K562 (cell line): ENCODE results near the gene SFI1.

ENCODE experiments used
- ARID3A ChIP-seq: IDR thresholded peaks from 2 replicates; pipeline ENCODE4 v1.6.1; 2012; ENCODE audit warnings: low read depth, low read length, improper control_type of control experiment, borderline replicate concordance
- EZH2 ChIP-seq: IDR thresholded peaks from 2 replicates; pipeline ENCODE4 v1.6.1; 2012; ENCODE audit warnings: low read depth, mild to moderate bottlenecking, inconsistent platforms, low read length, borderline replicate concordance
- KAT8 ChIP-seq: fragments of 450-650 bp; IDR thresholded peaks from 2 replicates; pipeline ENCODE4 v1.6.1; 2016; ENCODE audit warnings: low read depth, mild to moderate bottlenecking
- NFYB ChIP-seq: IDR thresholded peaks from 2 replicates; pipeline ENCODE4 v1.6.1; 2011; ENCODE audit warnings: mild to moderate bottlenecking, moderate library complexity; ENCODE audit not compliant: insufficient read length; ENCODE audit errors: extremely low read depth
- NR2C2 ChIP-seq, 2 experiments: fragments of 200-800 bp in 1 of 2; sonication (Bioruptor generic) in 1 of 2; sonication (generic) in 1 of 2; formaldehyde crosslinking in 1 of 2; IDR thresholded peaks; 2 replicates each; pipeline versions ENCODE4 v1.6.1 to v1.8.0; 2016 to 2022; ENCODE audit warnings: mild to moderate bottlenecking in 1 of 2, missing compliant biosample characterization in 1 of 2, missing genetic modification characterization in 1 of 2, missing genetic modification reagents in 1 of 2
- RFX1 ChIP-seq: fragments of 450-650 bp; IDR thresholded peaks from 2 replicates; pipeline ENCODE4 v1.6.1; 2016; ENCODE audit warnings: mild to moderate bottlenecking, moderate library complexity
- RFX5 ChIP-seq: IDR thresholded peaks from 2 replicates; pipeline ENCODE4 v1.6.1; 2011; ENCODE audit warnings: low read depth, mild to moderate bottlenecking, improper control_type of control experiment, low read length
- TBP ChIP-seq: optimal IDR thresholded peaks from 2 replicates; pipeline ENCODE3; 2011; ENCODE audit warnings: low read depth, low read length, improper control_type of control experiment
- TEAD4 ChIP-seq, 2 experiments: sonication (generic) in 1 of 2; formaldehyde crosslinking in 1 of 2; IDR thresholded peaks; 2 replicates each; pipeline versions ENCODE4 v1.6.1 to v1.8.0; 2012 to 2022; ENCODE audit warnings: borderline replicate concordance in 1 of 2, inconsistent platforms in 1 of 2, low read length in 1 of 2, mild to moderate bottlenecking in 1 of 2, missing genetic modification reagents in 1 of 2
- ZNF140 ChIP-seq: fragments of 250-450 bp; sonication (Bioruptor Pico); IDR thresholded peaks from 2 replicates; pipeline ENCODE4 v1.8.0; 2021; ENCODE audit warnings: moderate library complexity, mild to moderate bottlenecking, inconsistent platforms
- ZNF253 ChIP-seq: fragments of 250-450 bp; sonication (Bioruptor Pico); conservative IDR thresholded peaks from 2 replicates; pipeline ENCODE4 v1.6.1; 2021; ENCODE audit warnings: mild to moderate bottlenecking
- TF ChIP-seq, protein P1 (sequence below): sonication (generic); formaldehyde crosslinking; IDR thresholded peaks from 2 replicates; pipeline ENCODE4 v1.8.1; 2022; ENCODE audit warnings: missing genetic modification reagents
- TF ChIP-seq, protein P2 (sequence below): fragments of 450-650 bp; formaldehyde crosslinking; IDR thresholded peaks from 2 replicates; pipeline ENCODE4 v1.4.0; 2020; ENCODE audit warnings: mild to moderate bottlenecking, moderate library complexity
- TF ChIP-seq, protein P3 (sequence below), 2 experiments: fragments of 450-650 bp; formaldehyde crosslinking in 1 of 2; IDR thresholded peaks; 2 replicates each; pipeline versions ENCODE4 v1.4.0 to v1.6.1; 2014 to 2020; ENCODE audit warnings: mild to moderate bottlenecking in 2 of 2, borderline replicate concordance in 1 of 2, low read depth in 1 of 2

DNA sequence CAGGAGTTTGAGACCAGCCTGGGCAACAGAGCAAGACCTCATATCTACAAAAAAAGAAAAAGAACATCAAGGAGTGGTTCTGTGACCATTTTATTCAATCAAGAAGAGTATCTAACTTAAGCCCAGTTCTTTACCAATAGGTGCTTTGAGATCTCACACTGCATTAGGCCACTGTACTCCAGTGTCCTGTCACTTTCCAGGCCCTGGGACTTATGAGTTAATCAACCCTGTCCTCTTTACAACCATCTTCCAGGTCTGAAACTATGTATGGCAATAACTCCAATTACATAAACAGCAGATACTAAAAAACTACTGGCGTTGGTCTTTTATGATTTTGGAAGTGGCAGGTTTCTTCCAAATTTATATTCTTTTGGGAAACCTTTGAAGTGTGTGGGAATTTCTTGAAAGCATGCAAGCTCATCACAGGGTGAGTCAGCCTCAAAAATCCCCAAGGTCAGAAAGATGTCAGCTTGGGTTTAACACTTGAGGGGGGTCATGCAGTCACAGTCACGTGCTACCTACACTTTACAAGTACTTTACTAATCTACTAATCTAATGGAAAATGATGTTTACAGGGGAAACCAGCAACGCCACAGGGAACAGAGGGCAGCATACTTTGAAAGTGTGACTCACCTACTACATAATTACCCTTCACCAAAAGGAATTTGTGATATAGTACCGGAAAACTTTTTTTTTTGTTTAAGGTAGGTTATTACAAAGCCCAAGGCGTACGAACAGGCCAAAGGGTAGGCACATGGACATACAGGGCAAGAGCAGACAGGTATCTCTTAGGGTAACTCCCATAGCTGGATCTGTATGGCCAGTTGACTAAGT, 150.1 kb downstream of the SFI1 start:
- TF ChIP-seq TEAD4 (IDR thresholded peaks at IDR 0.05; ENCODE audit: low read length) = no peak
- TF ChIP-seq TEAD4 (CRISPR knock-in tag; IDR thresholded peaks at IDR 0.05; ENCODE audit: borderline replicate concordance) = no peak
- no peak for TF ChIP-seq KAT8
- TF ChIP-seq, protein P1, sequence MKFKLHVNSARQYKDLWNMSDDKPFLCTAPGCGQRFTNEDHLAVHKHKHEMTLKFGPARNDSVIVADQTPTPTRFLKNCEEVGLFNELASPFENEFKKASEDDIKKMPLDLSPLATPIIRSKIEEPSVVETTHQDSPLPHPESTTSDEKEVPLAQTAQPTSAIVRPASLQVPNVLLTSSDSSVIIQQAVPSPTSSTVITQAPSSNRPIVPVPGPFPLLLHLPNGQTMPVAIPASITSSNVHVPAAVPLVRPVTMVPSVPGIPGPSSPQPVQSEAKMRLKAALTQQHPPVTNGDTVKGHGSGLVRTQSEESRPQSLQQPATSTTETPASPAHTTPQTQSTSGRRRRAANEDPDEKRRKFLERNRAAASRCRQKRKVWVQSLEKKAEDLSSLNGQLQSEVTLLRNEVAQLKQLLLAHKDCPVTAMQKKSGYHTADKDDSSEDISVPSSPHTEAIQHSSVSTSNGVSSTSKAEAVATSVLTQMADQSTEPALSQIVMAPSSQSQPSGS (CRISPR knock-in tag) = no peak
- no peak for TF ChIP-seq EZH2
- TF ChIP-seq TBP = no peak
- no peak for TF ChIP-seq RFX5
- TF ChIP-seq RFX1 = no peak
- TF ChIP-seq, protein P2, sequence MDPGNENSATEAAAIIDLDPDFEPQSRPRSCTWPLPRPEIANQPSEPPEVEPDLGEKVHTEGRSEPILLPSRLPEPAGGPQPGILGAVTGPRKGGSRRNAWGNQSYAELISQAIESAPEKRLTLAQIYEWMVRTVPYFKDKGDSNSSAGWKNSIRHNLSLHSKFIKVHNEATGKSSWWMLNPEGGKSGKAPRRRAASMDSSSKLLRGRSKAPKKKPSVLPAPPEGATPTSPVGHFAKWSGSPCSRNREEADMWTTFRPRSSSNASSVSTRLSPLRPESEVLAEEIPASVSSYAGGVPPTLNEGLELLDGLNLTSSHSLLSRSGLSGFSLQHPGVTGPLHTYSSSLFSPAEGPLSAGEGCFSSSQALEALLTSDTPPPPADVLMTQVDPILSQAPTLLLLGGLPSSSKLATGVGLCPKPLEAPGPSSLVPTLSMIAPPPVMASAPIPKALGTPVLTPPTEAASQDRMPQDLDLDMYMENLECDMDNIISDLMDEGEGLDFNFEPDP = no peak
- TF ChIP-seq ARID3A = no peak
- TF ChIP-seq NR2C2 (CRISPR knock-in tag; IDR thresholded peaks at IDR 0.05) = no peak
- 0 out of 2 replicates have a peak, but pooled peaks have one; percentile 24 for TF ChIP-seq NR2C2 (tag; IDR thresholded peaks at IDR 0.05)
- TF ChIP-seq NFYB = no peak
- no peak for TF ChIP-seq ZNF253
- TF ChIP-seq, protein P3, sequence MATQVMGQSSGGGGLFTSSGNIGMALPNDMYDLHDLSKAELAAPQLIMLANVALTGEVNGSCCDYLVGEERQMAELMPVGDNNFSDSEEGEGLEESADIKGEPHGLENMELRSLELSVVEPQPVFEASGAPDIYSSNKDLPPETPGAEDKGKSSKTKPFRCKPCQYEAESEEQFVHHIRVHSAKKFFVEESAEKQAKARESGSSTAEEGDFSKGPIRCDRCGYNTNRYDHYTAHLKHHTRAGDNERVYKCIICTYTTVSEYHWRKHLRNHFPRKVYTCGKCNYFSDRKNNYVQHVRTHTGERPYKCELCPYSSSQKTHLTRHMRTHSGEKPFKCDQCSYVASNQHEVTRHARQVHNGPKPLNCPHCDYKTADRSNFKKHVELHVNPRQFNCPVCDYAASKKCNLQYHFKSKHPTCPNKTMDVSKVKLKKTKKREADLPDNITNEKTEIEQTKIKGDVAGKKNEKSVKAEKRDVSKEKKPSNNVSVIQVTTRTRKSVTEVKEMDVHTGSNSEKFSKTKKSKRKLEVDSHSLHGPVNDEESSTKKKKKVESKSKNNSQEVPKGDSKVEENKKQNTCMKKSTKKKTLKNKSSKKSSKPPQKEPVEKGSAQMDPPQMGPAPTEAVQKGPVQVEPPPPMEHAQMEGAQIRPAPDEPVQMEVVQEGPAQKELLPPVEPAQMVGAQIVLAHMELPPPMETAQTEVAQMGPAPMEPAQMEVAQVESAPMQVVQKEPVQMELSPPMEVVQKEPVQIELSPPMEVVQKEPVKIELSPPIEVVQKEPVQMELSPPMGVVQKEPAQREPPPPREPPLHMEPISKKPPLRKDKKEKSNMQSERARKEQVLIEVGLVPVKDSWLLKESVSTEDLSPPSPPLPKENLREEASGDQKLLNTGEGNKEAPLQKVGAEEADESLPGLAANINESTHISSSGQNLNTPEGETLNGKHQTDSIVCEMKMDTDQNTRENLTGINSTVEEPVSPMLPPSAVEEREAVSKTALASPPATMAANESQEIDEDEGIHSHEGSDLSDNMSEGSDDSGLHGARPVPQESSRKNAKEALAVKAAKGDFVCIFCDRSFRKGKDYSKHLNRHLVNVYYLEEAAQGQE (IDR thresholded peaks at IDR 0.05; ENCODE audit: borderline replicate concordance) = no peak
- TF ChIP-seq, protein P3 (CRISPR knock-in tag; IDR thresholded peaks at IDR 0.05; ENCODE audit: low read depth) = no peak
- TF ChIP-seq ZNF140 = no peak
